GM19395 (cell line): ENCODE data around the gene CAVIN1.
A peak's percentile ranks its signal among the peaks of the same experiment; 100 is the strongest.
"Not testable (repeated sequence)": the region's sequence is repeated elsewhere in the genome, so short reads cannot be mapped to it uniquely, and the experiment has no call there.

Experiments used
- ATAC-seq: cut with Tn5 transposase; IDR thresholded peaks from one replicate; pipeline ENCODE4 v1.9.1; 2021; ENCODE audit warnings: mild to moderate bottlenecking, moderate library complexity; ENCODE audit not compliant: unreplicated experiment

Gene CAVIN1

DNA sequence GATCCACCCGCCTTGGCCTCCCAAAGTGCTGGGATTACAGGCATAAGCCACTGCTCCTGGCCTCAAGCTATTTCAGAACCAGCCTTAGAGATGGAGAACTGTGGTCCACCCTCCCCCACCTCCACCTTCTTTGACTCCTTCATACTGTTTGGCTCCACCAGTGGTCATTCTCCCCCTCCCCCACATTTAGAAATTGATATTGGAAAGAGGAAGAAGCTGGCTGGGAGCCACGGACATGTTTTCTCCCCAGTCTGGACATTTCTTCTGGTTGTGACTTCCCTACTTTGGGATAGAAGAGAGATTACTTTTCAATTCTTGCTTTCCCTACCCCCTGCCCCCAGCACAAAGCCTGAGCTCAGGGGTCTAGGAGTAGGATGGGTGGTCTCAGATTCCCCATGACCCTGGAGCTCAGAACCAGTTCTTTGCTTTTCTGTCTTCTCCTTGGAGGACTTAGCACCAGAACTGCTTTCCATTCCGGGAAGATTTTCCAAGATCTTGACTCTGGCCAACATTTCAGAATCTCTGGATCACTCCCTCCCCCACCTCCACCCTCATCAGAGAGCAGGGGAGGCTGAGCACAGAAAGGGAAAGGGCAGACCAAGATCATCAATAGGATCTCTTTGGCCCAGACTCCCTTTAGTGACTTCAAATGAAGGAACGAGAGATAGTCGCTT, 16.3 kb downstream of the CAVIN1 start:
- ATAC-seq: no peak

DNA sequence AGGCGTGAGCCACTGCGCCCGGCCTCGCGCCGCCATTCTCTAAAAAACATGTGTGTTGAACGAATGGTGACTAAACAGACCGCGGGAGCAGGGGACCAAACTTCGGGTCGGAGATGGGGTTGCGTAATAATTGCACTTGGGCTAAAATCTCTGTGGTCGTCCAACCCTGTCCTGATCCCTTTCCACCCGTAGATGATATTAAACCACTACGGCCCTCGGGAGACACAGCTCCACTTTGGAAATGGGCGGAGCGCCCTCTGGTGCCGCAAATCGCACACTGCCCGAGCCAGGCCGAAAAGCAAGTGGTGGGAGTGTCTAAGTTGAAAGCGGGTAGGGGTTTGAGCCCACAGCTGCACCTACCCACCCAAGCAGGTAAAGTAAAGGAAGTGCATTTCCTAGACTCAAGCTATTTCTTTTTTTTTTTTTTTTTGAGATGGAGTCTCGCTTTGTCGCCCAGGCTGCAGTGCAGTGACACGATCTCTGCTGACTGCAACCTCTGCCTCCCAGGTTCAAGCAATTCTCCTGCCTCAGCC, 17.0 kb downstream of the CAVIN1 start:
- ATAC-seq: no peak

DNA sequence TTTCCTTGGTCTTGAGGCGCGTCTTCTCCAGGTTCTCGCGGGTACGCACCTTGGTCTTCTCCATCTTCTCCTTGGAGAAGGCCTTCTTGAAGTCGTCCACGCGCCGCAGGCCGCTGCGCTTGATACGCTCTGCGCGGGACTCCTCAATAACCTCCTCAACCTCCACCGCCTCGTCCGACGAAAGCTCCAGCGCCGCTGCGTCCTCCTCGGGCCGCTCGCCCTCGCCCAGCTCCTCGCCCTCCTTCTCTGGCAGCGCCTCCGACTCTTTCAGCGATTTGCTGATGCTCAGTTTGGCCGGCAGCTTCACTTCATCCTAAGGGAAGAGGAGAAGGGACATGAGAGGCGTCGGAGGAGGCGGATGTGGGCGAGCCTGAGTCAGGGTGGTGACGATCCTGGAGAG, 18.0 kb downstream of the CAVIN1 start:
- ATAC-seq: no peak

DNA sequence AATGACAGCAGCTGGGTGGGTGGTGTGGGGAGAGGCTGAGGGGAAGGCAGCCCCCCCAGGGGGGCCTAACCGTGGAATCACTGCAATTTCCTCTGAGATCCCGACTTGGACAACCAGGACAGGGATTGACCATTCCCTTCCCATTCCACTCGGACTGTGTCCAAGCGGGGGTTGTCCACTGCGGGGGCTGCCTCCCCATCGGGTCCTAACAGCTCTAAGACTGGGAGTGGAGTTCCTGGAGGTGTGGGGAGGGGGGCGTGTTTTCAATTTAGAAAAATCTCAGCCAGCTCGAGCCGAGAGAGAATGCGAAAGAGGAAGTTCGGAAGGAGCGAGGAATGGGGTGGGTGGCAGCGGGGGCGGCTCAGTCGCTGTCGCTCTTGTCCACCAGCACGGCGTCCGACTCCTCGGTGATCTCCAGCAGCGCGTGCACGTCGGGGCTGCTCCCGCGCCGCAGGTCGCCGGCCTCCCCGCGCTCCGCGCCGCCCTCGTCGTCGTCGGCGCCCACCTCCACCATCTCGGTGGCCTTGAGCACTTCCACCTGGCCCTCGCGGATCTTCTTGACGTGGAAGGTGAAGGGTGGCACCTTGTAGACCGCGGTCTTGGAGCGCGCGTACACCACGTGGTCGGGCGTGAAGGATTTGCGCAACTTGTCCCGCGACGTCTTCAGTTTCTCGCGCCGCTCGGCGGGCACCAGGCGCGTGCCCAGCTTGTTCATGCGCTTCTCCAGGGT, 18.6 kb downstream of the CAVIN1 start:
- no peak for ATAC-seq

DNA sequence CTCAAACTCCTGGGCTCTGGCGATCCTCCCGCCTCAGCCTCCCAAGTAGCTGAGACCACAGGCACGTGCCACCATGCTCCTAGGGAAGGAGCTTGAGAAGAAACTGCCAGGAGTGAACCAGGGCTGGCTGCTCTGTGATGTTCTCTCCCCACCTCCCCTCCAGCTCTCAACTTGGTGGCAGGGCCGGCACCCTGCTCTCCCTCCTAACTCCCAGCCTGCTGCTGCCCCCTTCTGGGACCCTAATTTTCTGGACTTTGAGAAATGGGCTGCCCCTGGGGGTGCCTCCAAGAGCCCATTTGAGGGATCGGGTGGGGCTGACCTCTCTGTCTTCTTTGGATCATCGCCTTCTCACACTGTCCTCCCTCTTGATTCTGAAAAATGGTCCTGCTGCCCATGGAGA, 19.9 kb downstream of the CAVIN1 start:
- no peak for ATAC-seq

DNA sequence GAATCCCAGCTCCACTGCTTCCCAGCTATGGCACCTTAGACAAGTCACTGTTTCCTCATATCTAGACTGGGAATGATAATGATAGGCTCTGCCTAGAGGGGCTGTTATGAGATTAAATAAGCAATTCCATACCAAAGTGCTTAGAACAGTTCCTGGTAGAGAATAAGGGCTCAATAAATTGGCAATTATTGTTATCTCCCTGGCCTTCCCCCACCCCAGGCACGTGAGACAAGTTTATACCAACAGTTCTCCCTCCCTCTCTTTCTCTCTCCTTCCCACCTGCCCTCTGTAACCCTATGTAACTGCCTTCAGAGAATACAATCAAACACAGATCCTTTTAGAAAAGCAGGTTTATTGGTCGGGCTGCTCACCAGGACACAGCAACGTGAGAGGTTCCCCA, 20.9 kb downstream of the CAVIN1 start:
- no peak for ATAC-seq

DNA sequence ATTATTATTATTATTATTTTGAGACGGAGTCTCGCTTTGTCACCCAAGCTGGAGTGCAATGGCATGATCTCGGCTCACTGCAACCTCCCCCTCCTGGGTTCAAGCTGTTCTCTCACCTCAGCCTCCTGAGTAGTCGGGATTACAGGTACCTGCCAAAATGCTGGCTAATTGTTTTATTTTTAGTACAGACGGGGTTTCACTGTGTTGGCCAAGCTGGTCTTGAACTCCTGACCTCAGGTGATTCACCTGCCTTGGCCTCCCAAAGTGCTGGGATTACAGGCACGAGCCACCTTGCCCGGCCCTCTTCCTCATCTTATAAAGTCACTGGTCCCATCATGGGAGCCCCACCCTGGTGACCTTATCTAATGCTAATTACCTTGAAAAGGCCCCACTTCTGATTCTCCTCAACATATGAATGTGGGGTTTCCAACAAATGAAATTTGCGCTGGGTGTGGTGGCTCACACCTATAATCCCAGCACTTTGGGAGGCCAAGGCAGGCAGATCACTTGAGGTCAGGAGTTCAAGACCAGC, 22.1 kb downstream of the CAVIN1 start:
- not testable (repeated sequence) for ATAC-seq

DNA sequence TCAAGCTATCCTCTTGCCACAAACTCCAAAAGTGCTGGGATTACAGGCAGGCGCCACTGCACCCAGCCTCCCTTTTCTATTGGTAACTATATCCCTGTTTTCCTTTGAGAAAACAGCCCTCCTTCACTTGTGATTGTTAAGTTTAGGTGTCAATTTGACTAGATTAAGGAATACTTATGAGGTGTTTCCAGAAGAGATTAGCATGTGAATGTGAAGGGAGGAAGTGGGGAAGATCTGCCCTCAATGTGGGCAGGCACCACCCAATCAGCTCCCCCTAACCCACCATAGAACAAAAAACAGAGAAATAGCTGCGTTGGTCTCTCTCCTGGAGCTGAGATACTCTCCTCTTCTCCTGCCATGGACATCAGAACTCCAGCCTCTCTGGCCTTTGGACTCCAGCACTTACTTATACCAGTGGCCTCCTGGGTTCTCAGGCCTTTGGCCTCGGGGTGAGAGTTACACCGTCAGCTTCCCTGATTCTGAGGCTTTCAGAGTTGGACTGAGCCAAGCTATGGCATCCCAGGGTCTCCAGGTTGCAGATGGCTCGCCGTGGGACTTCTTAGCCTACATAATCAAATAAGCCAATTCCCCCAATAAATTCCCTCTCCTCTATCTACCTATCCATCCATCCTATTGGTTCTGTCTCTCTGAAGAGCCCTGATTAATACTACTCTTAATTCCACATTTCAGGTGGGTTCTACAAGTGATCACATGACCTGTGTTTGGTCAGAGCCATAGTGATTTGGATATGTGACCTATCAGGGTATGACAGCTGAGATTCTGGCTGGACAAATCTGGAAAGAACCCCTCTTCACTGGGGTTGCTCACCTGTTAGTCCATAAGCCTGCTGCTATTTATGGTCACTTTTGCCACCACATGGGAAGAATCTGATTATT, 22.9 kb downstream of the CAVIN1 start:
- ATAC-seq: no peak

DNA sequence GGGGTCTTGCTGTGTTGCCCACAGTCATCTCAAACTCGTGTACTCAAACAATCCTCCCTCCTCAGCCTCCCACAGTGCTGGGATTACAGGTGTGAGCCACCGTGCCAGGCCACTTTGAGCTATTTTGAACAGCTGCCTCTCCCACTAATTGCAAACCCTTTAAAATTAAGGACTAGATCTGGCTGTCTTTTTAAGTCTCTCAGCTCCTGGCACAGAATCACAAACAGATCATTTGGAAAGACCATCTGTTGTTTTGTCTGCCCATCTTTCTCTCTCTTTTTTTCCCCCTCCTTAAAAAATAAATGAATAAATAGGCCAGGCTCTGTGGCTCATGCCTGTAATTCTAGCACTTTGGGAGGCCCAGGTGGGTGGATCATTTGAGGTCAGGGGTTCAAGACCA, 23.9 kb downstream of the CAVIN1 start:
- ATAC-seq: no peak

DNA sequence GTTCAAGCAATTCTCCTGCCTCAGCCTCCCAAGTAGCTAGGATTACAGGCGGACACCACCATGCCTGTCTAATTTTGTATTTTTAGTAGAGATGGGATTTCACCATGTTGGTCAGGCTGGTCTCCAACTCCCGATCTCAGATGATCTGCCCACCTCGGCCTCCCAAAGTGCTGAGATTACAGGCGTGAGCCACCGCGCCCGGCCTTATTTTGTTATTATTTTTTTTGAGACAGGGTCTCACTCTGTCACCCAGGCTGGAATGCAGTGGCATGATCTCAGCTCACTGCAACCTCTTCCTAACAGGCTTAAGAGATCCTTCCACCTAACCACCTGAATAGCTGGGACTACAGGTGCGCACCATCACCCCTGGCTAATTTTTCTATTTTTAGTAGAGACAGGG, 27.5 kb downstream of the CAVIN1 start:
- not testable (repeated sequence) for ATAC-seq

DNA sequence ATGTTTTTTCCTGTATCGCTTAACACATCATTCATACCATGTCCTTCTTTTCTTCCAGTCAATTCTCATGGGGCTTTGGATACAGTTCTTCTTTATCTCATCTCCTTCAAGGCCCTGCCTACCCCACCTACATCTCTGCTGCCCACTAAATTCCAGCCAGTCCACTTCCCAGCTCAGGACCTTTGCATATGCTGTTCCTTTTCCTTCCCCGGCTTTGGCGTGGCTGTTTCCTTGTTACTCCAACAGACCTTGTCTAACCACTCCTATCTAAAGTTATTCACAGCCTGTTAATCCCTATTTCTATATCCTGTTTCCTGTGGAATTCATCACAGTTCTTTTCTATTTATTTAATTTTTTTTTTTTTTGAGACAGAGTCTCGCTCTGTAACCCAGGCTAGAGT, 28.2 kb downstream of the CAVIN1 start:
- ATAC-seq: no peak

DNA sequence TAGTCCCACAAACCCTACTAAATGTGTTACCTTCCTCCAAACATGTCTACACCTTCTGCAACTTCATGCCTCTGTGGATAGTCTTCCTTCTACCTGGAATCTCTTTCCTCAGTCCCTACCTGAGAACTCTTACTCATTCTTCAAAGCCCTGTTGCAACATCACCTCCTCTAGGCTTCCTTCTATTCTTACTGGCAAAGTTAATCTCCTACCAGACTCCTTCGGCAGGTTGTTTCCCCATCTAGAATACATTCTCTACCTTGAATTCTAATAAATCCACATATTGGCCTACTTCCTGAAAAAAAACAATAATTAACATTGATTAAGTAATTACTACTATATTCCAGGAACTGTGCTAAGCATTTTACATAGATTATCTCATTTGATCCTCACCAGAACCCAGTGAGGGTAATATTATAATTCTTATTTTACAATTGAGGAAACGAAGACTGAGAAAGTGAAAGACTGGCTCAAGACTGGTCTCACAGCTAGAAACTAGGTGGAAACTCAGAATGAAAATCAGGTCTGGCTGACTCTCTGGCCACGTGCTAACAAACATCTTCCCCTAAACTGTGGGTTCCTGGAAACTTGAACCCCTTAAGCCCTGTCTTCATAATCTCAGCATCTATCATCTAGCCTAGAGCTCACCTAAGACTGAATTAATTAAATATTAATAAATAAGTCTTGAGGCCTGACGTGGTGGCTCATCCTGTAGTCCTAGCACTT, 30.2 kb downstream of the CAVIN1 start:
- no peak for ATAC-seq

DNA sequence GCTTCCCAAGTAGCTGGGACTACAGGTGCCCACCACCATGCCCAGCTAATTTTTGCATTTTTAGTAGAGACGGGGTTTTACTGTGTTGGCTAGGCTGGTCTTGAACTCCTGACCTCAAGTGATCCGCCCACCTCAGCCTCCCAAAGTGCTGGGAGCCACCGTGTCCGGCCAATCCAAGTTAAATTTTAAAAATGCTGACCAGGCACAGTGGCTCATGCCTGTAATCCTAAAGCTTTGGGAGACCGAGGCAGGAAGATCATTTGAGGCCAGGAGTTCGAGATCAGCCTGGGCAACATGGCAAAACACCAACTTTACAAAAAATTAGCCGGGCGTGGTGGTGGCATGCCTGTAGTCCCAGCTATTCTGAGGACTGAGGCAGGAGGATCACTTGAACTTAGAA, 31.6 kb downstream of the CAVIN1 start:
- ATAC-seq: not testable (repeated sequence)

DNA sequence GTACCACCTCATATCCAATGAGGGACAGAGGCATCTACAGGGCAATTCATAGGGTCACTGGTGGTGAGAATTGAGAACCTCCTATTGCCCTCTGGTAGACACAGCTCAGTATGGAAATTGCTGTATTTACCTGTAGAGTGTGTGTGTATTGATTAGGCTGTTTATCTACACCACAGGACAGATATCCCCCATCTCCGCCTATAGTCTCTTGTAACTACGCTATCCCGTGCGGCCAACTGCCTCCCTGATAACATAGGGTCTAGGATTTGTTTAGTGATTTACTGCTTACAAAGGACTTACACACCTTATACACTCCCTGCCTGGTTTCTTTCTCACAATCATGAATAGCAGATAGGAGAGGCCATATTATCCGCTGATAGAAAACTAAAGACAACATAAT, 33.2 kb downstream of the CAVIN1 start:
- no peak for ATAC-seq

DNA sequence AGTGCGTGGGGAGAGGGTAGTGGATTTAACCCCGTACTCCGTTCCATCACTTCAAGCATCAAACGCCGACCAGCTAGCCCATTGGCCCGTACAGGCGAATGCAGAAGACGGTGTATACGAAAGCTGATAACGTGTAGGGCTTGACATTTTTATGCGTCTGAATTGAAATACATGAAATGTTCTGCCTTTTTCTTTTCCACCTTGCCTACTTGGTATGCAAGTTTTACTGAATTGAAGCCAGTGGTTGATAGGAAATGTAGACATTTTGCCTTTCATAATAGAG, 34.0 kb downstream of the CAVIN1 start:
- no peak for ATAC-seq

DNA sequence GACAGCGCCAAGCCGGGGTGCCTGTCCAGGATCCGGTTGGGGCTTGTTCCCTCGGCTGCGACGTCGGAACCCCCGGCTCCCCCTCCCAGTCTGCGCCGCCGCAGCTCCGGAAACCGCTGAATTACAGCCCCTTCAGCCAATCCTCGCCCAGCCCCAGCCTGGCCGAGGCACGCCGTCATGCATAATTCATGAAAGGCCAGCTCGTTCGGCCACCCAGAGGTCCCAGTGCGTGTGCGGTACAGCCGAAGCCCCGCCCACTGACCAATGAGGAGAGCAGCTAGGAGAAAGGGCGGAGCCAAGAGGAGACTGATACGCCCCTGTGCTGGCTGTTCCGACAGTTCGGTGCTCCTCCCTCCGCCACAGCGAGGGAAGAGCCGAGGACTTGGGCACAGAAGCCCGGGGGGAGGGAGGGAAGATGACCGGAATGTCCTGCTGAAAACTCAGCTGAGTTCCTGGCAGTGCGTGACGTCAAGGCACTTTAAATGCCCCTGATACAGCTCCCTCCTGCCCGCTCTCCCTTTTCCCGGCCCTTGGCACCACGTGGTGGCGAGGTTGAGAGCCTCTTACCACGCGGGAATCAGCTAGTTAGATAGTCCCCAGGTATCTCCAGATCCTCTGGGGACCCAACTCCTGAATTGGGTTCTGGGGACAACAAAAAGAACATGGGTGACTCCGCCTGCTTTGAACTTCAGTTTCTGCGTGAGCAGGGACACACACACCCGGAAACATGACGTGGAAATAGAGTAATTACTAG, 34.5 kb downstream of the CAVIN1 start, which contains the start of gene STAT3:
TSS of gene STAT3 (minus strand) at position 62 of the 754 bp plus-strand sequence. CDS start 39,926 bp downstream, outside the sequence.
- ATAC-seq: peak; percentile 88

DNA sequence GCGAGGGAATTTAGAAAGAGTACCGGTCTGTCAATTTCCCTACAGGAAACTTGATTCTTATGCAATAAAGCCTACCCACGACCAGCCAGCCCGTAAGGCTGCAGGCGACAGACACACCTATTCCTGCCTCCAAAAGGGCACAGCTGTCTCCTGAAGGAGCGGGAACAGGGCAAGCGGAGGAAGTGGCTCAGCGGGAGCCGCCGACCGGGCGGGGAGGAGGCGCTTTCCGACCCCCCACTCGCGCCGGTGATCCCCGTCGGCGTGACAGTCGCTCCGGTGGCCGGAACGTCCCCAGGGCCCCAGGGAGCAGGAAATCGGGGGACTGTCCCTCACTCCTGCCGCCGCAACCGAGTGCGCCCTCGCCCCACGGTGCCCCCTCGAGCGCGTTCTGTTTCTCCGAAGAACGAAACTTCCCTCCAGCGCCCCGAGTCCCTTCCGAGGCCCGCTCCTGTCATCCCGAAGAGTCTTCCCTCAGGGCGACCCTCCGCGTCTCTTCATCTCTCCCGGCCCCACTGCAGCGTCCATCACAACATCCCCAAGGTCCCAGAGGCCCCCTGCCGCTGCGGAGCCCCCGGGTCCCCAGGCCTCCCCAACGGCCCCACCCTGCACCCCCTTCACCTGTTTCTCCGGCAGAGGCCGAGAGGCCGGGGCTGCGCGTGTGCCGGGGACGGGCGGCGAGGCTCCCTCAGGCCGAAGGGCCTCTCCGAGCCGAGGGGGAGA, 35.2 kb downstream of the CAVIN1 start:
- no peak for ATAC-seq

DNA sequence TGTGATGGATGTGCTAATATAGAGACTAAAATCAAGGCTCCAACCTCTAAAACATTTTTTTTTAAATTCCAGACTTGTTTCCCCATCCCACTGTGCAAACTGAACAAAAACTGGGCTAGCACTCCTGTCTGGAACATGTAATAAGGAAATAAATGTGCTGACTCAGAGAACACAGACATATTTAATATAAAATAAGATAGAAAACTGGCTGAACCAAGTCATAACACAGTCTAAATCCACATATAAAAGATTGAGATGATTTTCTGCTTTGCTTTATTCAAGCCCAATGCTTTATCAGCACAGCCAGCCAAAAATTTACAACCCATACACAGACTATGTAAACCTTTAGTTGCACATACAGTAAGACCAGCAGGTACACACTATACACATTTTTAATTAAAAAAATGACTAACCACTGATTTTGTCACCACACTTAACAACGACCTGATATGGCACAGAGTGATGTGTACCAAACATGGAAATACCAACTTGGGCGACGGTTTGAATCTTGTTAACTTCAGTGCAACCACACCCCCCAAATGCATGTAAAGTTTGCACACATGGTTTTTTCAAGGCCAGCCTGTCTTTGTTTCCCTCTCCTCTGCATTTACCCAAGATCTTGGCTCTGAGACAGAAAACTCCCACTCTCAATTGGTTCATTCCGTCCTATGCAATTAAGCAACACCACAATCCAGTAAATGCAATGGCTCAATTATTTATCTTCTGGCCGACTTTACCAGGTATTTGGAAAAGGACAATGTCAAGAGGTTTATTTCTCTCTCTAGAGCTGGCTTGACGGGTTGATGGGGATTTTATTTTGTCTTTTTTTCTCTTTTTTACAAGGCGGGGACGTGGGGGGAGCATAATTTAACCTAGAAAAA, 36.0 kb downstream of the CAVIN1 start:
- no peak for ATAC-seq
